HG02763 (cell line): ENCODE measurements around the gene ANKS1B.
A peak's percentile ranks its signal among the peaks of the same experiment; 100 is the strongest.
"Not testable (repeated sequence)": the region's sequence is repeated elsewhere in the genome, so short reads cannot be mapped to it uniquely, and the experiment has no call there.

Source experiments
- ATAC-seq: cut with Tn5 transposase; IDR thresholded peaks from one replicate; pipeline ENCODE4 v1.9.1; 2021; ENCODE audit warnings: mild to moderate bottlenecking, moderate library complexity; ENCODE audit not compliant: unreplicated experiment

The ANKS1B gene

GRCh38 chr12:98983647-98984046, 1001.1 kb downstream of the ANKS1B start:
- ATAC-seq, result no peak

DNA sequence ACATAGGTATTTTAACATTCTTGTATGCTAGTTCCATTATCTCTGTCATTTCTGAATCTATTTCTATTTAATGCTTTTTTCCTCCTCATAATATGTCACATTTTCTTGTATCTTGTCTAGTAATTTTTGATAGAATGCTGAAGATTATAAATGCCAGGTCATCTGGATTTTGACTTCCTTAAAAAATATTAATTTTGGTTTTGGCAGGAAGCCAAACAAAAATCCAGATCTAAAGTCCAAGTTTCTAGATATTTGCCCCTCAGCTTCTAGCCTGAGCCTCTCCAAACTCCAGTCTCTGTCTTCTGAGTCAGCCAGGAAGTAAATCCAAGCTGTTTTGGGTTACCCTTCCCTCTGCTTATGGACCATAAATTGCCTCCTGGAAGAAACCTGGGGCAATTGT, 1004.2 kb downstream of the ANKS1B start:
- ATAC-seq, result no peak

DNA sequence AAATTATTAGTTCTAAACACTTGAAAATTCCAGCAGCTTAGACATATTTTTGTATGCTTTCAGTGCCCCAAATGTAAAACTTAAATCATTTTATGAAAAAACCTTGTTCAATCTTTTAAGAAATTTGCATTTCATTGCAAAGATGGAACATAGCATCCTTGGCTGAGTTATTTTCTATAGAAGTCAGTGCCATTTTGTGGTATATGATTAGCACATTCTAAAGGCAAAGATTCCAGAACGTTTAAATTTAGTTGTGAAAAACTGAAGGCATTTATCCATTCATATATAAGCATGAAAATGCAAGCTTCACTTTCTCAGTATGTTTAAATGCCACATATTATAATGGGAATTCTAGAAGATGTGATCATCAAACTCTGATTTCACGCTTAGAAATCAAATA, 1007.5 kb downstream of the ANKS1B start:
- no peak for ATAC-seq

- no peak for ATAC-seq
Observed at GRCh38 chr12:98974767-98975381, 1009.9 kb downstream of the ANKS1B start.

DNA sequence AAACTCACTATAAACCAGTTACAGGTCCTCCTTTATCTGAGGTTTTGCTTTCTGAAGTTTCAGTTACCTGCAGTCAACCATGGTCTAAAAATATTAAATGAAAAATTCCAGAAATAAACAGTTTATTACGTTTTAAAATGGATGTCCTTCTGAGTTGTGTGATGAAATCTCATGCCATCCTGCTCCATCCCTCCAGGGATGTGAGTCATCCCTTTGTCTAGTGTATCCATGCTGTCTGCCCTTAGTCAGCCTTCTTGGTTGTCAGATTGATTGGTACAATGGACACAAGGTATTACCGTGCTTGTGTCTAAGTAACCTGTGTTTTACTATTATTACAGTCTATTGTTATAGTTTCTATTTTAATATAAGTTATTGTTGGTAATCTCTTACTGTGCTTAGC, 1011.3 kb downstream of the ANKS1B start:
- no peak for ATAC-seq

GRCh38 chr12:98970950-98971349, 1013.8 kb downstream of the ANKS1B start:
- no peak for ATAC-seq

GRCh38 chr12:98970210-98970609, 1014.5 kb downstream of the ANKS1B start:
- no peak for ATAC-seq

DNA sequence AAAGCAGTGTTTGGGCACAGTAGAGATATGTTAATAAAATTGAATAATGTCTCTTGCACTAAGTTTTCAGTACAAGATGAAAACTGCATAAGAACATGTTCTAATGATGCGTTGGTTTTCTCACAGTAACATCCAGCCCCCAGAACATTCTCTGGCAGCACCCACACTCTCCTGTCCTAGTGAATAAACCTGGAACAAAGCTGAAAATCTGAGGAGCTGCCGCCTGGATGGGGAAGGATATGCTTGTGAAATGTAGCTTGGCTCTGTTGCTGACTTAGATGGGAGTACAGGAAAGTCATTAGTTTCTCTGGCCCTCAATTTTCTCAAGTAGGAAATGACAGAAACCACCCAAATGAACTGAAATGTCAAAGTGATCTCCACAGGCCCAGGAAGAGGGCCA, 1015.8 kb downstream of the ANKS1B start:
- no peak for ATAC-seq

- ATAC-seq, result not testable (repeated sequence)
Observed at GRCh38 chr12:98957135-98957534, 1027.6 kb downstream of the ANKS1B start.

- ATAC-seq, result peak; percentile 72
Observed at GRCh38 chr12:98955284-98955683, 1029.5 kb downstream of the ANKS1B start.

GRCh38 chr12:98954506-98954905, 1030.2 kb downstream of the ANKS1B start:
- no peak for ATAC-seq

DNA sequence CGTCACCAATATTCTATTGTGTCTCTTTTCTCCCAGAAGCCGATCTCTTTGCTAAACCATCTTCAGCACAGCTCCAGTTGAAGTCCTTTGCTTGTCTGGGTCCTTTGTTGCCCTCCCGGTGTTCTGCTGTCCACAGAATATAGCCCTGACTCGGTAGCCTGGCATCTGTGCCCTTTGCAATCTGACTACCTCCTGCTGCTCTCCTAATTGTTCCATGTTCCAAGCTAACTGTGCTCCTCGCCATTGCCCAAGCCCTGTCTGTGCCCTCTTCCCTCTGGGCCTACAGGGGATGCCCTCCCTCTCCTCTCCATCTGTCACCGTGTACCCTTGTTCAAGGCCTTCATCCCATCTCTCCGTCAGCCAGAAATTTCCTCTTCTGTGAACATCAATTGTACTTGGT, 1033.3 kb downstream of the ANKS1B start:
- no peak for ATAC-seq

- ATAC-seq, result no peak
Observed at GRCh38 chr12:98948343-98948949, 1036.3 kb downstream of the ANKS1B start.

- no peak for ATAC-seq
Observed at GRCh38 chr12:98945864-98946263, 1038.9 kb downstream of the ANKS1B start.

DNA sequence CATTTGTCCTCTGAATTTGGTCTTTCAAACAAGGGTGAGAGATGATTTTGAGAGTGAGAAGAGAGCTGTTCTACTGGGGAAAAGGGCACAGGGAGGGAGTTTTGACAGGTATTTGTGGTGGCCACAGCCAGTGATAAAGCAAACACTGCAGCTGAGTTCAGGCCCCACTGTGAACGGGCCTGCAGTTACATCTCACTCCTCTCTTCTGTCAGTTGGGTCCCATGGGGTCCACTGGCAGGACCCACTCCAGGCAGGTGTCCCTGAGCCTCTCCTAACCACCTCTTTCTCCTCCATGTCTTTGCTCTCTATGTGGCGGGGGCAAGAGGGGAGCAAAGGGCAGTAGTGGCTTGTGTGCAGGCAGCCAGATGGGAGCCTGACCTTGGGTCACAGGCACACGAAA, 1044.8 kb downstream of the ANKS1B start:
- ATAC-seq, result no peak

DNA sequence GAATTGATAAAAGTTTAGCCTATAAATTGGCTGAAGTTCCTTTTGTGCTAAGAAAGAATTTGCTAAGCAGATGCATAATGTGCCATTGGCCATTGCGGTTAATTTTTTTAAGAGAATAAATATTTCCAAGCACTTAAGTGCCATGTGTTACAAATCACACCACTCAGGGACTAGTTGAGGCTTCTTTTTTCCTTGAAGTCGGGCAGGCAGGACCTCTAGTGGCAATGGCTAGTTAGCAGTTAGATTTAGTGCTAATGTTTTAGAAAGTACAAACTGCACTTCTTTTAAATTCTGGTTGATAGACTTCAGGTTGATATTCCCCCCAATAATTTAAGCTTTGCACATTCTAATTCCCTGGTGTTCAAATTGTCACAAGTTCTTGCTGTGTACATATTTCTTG, 1045.4 kb downstream of the ANKS1B start:
- ATAC-seq, result no peak

DNA sequence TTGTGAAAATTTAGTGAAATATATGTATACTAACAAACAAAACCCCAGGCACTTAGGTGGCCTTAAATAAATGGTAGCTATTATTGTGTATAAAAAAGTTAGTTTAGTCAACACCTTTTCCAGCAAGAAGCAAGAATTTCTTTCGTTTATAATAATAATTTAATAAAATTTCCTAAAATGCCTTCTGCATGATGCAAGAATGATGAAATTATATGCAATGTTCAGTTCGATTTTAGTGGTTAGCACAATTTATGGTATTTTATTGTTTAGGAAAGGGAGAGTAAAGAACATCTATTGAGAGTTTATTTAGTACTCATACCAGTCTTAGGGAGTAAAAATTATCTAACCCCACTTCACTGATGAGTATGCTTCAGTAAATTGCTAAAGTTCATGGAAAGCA, 1048.9 kb downstream of the ANKS1B start:
- no peak for ATAC-seq

DNA sequence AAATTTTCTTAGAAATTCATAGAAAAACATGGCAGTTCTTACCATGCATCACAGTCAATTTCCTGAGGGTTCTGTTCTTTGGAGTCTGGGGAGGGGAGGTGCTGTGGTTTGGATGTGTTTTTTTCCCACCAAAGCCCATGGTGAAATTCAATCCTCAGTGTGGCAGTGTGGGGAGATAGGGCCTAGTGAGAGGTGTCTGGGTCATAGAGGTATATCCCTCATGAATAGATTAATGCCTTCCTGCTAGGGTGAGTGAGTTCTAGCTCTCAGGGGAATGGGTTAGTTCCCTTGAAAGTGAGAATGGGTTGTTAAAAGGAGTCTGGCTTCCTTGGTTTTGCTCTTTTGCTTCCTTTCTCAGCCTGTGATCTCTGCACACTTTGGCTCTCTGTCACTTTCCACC, 1061.9 kb downstream of the ANKS1B start:
- no peak for ATAC-seq

DNA sequence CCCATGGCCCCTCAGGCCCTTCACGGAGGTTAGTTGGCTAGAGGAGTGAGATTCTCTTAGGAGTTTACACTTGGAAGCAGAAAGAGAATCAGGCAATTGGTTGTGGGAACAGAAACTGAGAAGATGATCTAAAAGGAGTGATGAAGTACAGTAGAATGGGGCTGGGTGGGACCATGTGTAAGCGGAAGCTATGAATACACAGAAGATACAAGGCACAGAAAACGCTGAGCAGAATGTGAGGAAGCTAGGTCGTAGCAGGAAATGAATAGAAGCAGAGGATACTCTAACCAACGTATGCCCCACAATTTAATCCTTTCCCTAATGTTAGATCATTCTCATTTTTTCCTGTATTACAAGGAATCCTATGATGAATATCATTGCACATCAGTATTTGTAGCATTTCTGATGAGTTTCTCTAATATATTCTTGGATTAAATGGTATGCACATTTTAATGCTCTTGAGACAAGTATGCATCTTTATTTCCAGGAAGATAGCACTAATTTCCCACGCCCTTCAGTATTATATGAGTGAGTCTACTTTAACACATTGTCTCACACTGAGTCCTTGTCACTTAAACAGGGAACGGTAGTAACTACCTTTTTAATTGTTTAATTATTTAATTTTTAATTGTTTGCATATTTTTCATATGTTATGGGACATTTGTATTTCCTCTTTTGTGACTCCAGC, 1066.4 kb downstream of the ANKS1B start:
- ATAC-seq, result no peak

DNA sequence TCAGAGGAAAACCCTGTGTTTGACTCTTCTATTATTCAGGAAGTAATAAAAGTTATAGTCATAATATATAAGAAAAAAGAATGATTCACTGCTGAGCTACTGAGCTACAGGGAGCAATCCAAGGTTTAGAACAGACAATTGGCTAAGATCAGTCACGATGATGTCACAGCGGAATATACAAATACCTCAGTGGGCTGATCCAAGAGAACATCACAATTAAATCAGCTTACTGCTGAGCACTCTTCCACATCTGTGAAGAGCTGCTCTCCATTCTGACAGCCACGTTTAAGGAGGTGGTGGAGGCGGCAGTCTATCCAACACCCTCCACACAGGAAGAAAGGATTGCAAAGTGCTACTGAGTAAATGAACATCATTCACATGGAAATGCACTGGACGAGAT, 1068.6 kb downstream of the ANKS1B start:
- ATAC-seq, result no peak

- ATAC-seq, result no peak
Observed at GRCh38 chr12:98912401-98912974, 1072.2 kb downstream of the ANKS1B start.

GRCh38 chr12:98911396-98911795, 1073.3 kb downstream of the ANKS1B start:
- ATAC-seq, result no peak
